ENCODE results near the gene GNG4.

Gene GNG4

DNA sequence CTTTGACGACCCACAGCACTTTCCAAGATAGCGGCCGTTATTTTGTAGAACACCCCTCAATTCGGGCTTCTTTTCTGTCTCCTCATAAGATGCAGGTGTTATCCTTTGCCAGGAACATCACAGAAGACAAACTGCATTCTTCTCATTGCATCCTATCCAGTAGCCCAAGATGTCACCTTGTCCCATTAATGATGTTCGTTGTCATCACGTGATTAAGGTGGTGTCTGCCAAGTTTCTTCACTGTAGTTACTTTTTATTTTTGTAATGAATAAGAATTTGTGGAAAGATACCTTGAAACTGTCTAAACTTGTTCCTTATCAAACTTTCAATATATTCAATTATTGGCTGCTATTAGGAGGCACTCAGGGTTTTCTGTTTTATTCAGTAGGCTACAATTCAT lies 39.4 kb downstream of the GNG4 start:
- Histone ChIP-seq H3K9me3 (ENCODE audit: insufficient read depth, low read length) (no peaks in the 10 kb centered on the region), H3K4me1 (ENCODE audit: low read length) (no peaks in the 10 kb centered on the region), H4K20me1 (ENCODE audit: insufficient read depth, low read length) (no peaks in the 10 kb centered on the region), H3K9ac (ENCODE audit: low read length) (no peak overlapping the region), H3K4me2 (ENCODE audit: low read length) (no peak overlapping the region), H3K36me3 (replicated peaks; ENCODE audit: low read depth, low read length) (no peaks in the 10 kb centered on the region), H2AFZ (ENCODE audit: low read depth, low read length) (no peak overlapping the region), H3K27me3 (ENCODE audit: low read depth, low read length) (peaks cover 14% of the 10 kb centered on the region), H3K79me2 (ENCODE audit: low read length) (no peaks in the 10 kb centered on the region), H3K4me3 (ENCODE audit: low read length) (no peak overlapping the region), H3K27ac (ENCODE audit: low read length) (no peak overlapping the region)
- TF ChIP-seq EZH2phosphoT487 (IDR thresholded peaks at IDR 0.05; ENCODE audit: low read depth) = no peak
- TF ChIP-seq CTCF (IDR thresholded peaks at IDR 0.05; ENCODE audit: low read depth, low read length) = no peak

DNA sequence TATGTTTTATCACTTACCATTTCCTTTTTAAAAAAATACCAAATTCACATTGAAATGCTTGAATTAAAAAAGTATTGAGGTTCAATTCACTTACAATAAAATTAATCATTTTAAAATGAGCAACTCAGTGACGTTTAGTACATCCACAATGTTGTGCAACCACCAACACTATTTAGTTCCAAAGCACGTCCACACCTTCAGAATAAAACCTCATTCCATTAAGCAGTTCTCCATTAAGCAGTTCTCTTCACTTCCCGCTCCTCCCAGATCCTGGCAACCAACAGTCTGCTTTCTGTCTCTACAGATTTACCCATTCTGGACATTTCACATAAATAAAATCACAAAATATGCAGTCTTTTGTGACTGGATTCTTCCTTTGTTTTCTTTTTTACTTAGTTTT lies 41.3 kb downstream of the GNG4 start:
- Histone ChIP-seq H3K27me3 (ENCODE audit: low read depth, low read length) (peaks cover 5% of the 10 kb centered on the region; the same call in 1 of the 2 replicates), H4K20me1 (ENCODE audit: insufficient read depth, low read length) (no peaks in the 10 kb centered on the region), H3K79me2 (ENCODE audit: low read length) (no peaks in the 10 kb centered on the region), H3K9ac (ENCODE audit: low read length) (no peak overlapping the region), H3K4me3 (ENCODE audit: low read length) (no peak overlapping the region), H3K9me3 (ENCODE audit: insufficient read depth, low read length) (no peaks in the 10 kb centered on the region), H2AFZ (ENCODE audit: low read depth, low read length) (no peak overlapping the region), H3K27ac (ENCODE audit: low read length) (no peak overlapping the region), H3K36me3 (replicated peaks; ENCODE audit: low read depth, low read length) (no peaks in the 10 kb centered on the region), H3K4me1 (ENCODE audit: low read length) (no peaks in the 10 kb centered on the region), H3K4me2 (ENCODE audit: low read length) (no peak overlapping the region)
- TF ChIP-seq EZH2phosphoT487 (IDR thresholded peaks at IDR 0.05; ENCODE audit: low read depth) = no peak
- TF ChIP-seq CTCF (IDR thresholded peaks at IDR 0.05; ENCODE audit: low read depth, low read length) = no peak

DNA sequence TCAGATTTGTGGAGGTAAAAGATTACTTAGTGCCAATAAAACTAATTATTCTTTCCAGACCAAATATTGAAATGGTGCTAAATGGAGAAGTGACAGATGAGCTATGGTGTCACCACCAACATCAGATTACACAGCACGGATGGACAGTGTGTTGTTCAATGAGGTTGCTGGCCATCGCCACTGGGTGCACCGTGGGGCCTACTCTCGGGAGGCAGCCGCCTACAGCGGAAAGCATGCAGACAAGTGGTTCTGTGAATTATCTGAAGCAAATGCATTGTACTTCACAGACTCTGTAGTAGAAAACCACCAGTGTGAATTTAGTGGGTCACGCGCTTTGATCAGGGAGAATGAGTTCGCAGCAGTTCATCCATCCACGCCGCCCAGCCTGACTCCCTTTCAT lies 42.3 kb downstream of the GNG4 start:
- Histone ChIP-seq H3K27me3 (ENCODE audit: low read depth, low read length) (peaks cover 3% of the 10 kb centered on the region; the same call in 1 of the 2 replicates), H3K4me1 (ENCODE audit: low read length) (no peaks in the 10 kb centered on the region), H3K79me2 (ENCODE audit: low read length) (no peaks in the 10 kb centered on the region), H4K20me1 (ENCODE audit: insufficient read depth, low read length) (no peaks in the 10 kb centered on the region), H3K4me2 (ENCODE audit: low read length) (no peak overlapping the region), H3K9ac (ENCODE audit: low read length) (no peak overlapping the region), H3K9me3 (ENCODE audit: insufficient read depth, low read length) (no peaks in the 10 kb centered on the region), H3K27ac (ENCODE audit: low read length) (no peak overlapping the region), H3K36me3 (replicated peaks; ENCODE audit: low read depth, low read length) (no peaks in the 10 kb centered on the region), H3K4me3 (ENCODE audit: low read length) (no peak overlapping the region), H2AFZ (ENCODE audit: low read depth, low read length) (no peak overlapping the region)
- TF ChIP-seq CTCF (IDR thresholded peaks at IDR 0.05; ENCODE audit: low read depth, low read length) (no peak), EZH2phosphoT487 (IDR thresholded peaks at IDR 0.05; ENCODE audit: low read depth) (no peak)

- no peak overlapping the region for H3K4me2 ChIP-seq (ENCODE audit: low read length)
- no peaks in the 10 kb centered on the region for H3K79me2 ChIP-seq (ENCODE audit: low read length)
- H4K20me1 ChIP-seq (ENCODE audit: insufficient read depth, low read length) = no peaks in the 10 kb centered on the region
- H3K4me3 ChIP-seq (ENCODE audit: low read length) = no peak overlapping the region
- no peak overlapping the region for H3K27ac ChIP-seq (ENCODE audit: low read length)
- H2AFZ ChIP-seq (ENCODE audit: low read depth, low read length) = no peak overlapping the region
- H3K9me3 ChIP-seq (ENCODE audit: insufficient read depth, low read length) = no peaks in the 10 kb centered on the region
- TF ChIP-seq CTCF (IDR thresholded peaks at IDR 0.05; ENCODE audit: low read depth, low read length) (peak; percentile 72), EZH2phosphoT487 (IDR thresholded peaks at IDR 0.05; ENCODE audit: low read depth) (no peak)
- no peaks in the 10 kb centered on the region for H3K36me3 ChIP-seq (replicated peaks; ENCODE audit: low read depth, low read length)
- no peak overlapping the region for H3K9ac ChIP-seq (ENCODE audit: low read length)
- H3K27me3 ChIP-seq (ENCODE audit: low read depth, low read length) = 0 out of 2 replicates have a peak, but pooled peaks cover 3% of the 10 kb centered on the region
- no peaks in the 10 kb centered on the region for H3K4me1 ChIP-seq (ENCODE audit: low read length)
Measured at GRCh38 chr1:235601104-235601503, 48.5 kb downstream of the GNG4 start.

Data from OCI-LY3 (cell line).